WTC11 (cell line): ENCODE measurements around the gene RNF4. TPM values are rescaled to one million over a fixed set of nuclear protein-coding genes. Genes with fewer than 3 reads are reported as not detected.

Experiments
- ATAC-seq: fragments of 200-7000 bp; cut with Tn5 transposase; 2 replicates; pipeline ENCODE4 v1.10.0; 2021; ENCODE audit warnings: mild to moderate bottlenecking, moderate library complexity
- CTCF ChIA-PET: fragments of 300-600 bp; sonication (Branson Sonifier 250); formaldehyde crosslinking; loops from one replicate; lab custom pipeline; 2021; ENCODE audit warnings: antibody characterized with exemption; lab: Charles Lee
- POLR2A ChIA-PET: fragments of 350-600 bp; sonication (Branson Sonifier 250); formaldehyde crosslinking; loops from one replicate; lab custom pipeline; 2021; ENCODE audit warnings: antibody characterized with exemption; lab: Charles Lee
- DNase-seq: peaks from one replicate; pipeline ENCODE4 v3.0.0; 2021; ENCODE audit warnings: low spot score
- H3K27ac Mint-ChIP-seq: 2 replicates; pipeline ENCODE4 v1.8.0; 2021; ENCODE audit warnings: mixed read lengths
- H3K27me3 Mint-ChIP-seq: 2 replicates; pipeline ENCODE4 v1.8.0; 2021; ENCODE audit warnings: low read depth, mild to moderate bottlenecking, moderate library complexity, mixed read lengths
- H3K36me3 Mint-ChIP-seq: 2 replicates; pipeline ENCODE4 v1.8.0; 2021; ENCODE audit warnings: mixed read lengths
- H3K4me1 Mint-ChIP-seq: 2 replicates; pipeline ENCODE4 v1.8.0; 2022; ENCODE audit warnings: mixed read lengths
- H3K4me3 Mint-ChIP-seq: 2 replicates; pipeline ENCODE4 v1.8.0; 2021; ENCODE audit warnings: mild to moderate bottlenecking, moderate library complexity, mixed read lengths
- H3K9me3 Mint-ChIP-seq: 2 replicates; pipeline ENCODE4 v1.8.0; 2021; ENCODE audit warnings: mixed read lengths
- ATF1 ChIP-seq: sonication (generic); formaldehyde crosslinking; IDR thresholded peaks from 2 replicates; pipeline ENCODE4 v1.8.1; 2023; ENCODE audit warnings: mild to moderate bottlenecking, moderate library complexity, missing genetic modification reagents
- HMGA2 ChIP-seq: fragments of 250-450 bp; sonication (Bioruptor Pico); IDR thresholded peaks from 2 replicates; pipeline ENCODE4 v1.4.0; 2021; ENCODE audit warnings: mild to moderate bottlenecking, moderate library complexity
- IRF2 ChIP-seq: sonication (generic); formaldehyde crosslinking; IDR thresholded peaks from 2 replicates; pipeline ENCODE4 v1.8.0; 2022; ENCODE audit warnings: low read depth, missing genetic modification reagents, borderline replicate concordance
- SOX15 ChIP-seq: fragments of 250-450 bp; sonication (Bioruptor Pico); IDR thresholded peaks from 2 replicates; pipeline ENCODE4 v1.9.0; 2021; ENCODE audit warnings: mild to moderate bottlenecking
- TP53 ChIP-seq: sonication (generic); formaldehyde crosslinking; IDR thresholded peaks from 2 replicates; pipeline ENCODE4 v1.8.1; 2023; ENCODE audit warnings: mild to moderate bottlenecking, missing genetic modification reagents
- ZNF121 ChIP-seq: sonication (generic); formaldehyde crosslinking; IDR thresholded peaks from 2 replicates; pipeline ENCODE4 v1.8.0; 2023; ENCODE audit warnings: missing genetic modification reagents
- ZNF138 ChIP-seq: sonication (generic); formaldehyde crosslinking; conservative IDR thresholded peaks from 2 replicates; pipeline ENCODE4 v1.8.1; 2022; ENCODE audit warnings: mild to moderate bottlenecking, moderate library complexity, missing genetic modification reagents
- ZNF263 ChIP-seq: sonication (generic); formaldehyde crosslinking; IDR thresholded peaks from 2 replicates; pipeline ENCODE4 v1.8.1; 2022; ENCODE audit warnings: low read depth, mild to moderate bottlenecking, moderate library complexity, missing genetic modification reagents
- ZNF416 ChIP-seq: fragments of 250-450 bp; sonication (Bioruptor Pico); IDR thresholded peaks from 2 replicates; pipeline ENCODE4 v1.9.0; 2021; ENCODE audit warnings: mild to moderate bottlenecking, inconsistent platforms
- total RNA-seq: library from RNA; stranded (reverse); gene quantifications from 3 replicates; pipeline ENCODE4 v1.2.3, GENCODE V29; 2021
- TF ChIP-seq, protein P1 (sequence below): sonication (generic); formaldehyde crosslinking; IDR thresholded peaks from 2 replicates; pipeline ENCODE4 v1.8.0; 2022; ENCODE audit warnings: missing genetic modification reagents
- TF ChIP-seq, protein P2 (sequence below): sonication (generic); formaldehyde crosslinking; IDR thresholded peaks from 2 replicates; pipeline ENCODE4 v1.8.0; 2023; ENCODE audit warnings: missing genetic modification reagents, mild to moderate bottlenecking, borderline replicate concordance
- TF ChIP-seq, protein P3 (sequence below): fragments of 250-450 bp; sonication (Bioruptor Pico); IDR thresholded peaks from 2 replicates; pipeline ENCODE4 v1.9.0; 2021; ENCODE audit warnings: mild to moderate bottlenecking, borderline replicate concordance
- TF ChIP-seq, protein P4 (sequence below): sonication (generic); formaldehyde crosslinking; IDR thresholded peaks from 2 replicates; pipeline ENCODE4 v1.8.1; 2023; ENCODE audit warnings: mild to moderate bottlenecking, missing genetic modification reagents

The RNF4 gene
- total RNA-seq, 1 experiment from 2014 or later = 87.3 TPM

DNA sequence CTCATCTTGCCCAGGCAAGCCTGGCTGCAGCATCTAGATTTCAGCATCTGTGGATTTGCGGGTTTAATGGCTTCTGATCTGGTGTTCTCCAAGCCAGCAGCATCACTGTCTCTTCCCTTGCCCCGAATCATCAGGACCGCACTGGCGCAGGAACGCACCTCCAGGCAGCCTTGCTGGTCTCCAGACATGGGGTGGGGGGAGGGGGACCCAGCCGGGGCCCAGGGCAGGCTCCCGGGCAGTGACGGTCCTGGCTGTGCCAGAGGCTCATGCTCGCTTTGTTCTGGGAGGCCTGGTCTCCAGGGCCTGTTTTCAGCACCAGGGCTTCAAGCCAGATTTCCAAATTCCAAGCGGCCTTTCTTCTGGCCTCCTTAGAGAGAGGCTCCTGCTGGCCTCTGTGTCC lies 45.2 kb upstream of the RNF4 start:
- ChIA-PET POLR2A (no interaction called here), CTCF (no interaction called here)
- H3K27me3 Mint-ChIP-seq = peaks cover 38% of the 10 kb centered on the region

DNA sequence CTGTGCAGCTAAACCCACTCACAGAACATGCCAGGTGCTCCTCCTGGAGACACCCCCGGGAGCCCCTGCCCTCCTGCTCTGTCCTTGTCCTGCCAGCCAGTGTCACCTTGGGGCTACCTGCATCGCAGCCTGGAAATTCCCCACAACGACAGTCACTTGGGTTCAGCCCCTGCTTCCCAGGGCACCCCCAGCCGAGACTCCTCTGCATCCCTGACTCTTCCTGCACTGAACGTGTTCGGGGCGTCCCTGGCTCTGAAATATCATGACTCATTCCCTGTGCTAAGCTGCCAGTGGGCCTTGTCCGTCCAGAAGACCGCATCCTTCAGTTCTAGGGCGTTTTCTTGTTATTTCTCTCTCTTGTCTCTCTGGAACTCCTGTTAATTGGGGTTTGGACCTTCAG lies 44.3 kb upstream of the RNF4 start:
- no peaks in the 10 kb centered on the region for H3K9me3 Mint-ChIP-seq
- ATAC-seq (no peak), DNase-seq (no peak)
- peaks cover 32% of the 10 kb centered on the region for H3K27me3 Mint-ChIP-seq
- ChIA-PET POLR2A (no interaction called here), CTCF (no interaction called here)
- peaks cover 19% of the 10 kb centered on the region for H3K4me1 Mint-ChIP-seq
- H3K27ac Mint-ChIP-seq = no peak overlapping the region
- H3K36me3 Mint-ChIP-seq = no peaks in the 10 kb centered on the region
- no peak overlapping the region for H3K4me3 Mint-ChIP-seq
- TF ChIP-seq HMGA2 (CRISPR knock-in tag) (no peak), ZNF138 (CRISPR knock-in tag) (no peak), IRF2 (CRISPR knock-in tag) (no peak), SOX15 (CRISPR knock-in tag) (no peak), ZNF263 (CRISPR knock-in tag) (no peak), ZNF416 (no peak)
- TF ChIP-seq, protein P1, sequence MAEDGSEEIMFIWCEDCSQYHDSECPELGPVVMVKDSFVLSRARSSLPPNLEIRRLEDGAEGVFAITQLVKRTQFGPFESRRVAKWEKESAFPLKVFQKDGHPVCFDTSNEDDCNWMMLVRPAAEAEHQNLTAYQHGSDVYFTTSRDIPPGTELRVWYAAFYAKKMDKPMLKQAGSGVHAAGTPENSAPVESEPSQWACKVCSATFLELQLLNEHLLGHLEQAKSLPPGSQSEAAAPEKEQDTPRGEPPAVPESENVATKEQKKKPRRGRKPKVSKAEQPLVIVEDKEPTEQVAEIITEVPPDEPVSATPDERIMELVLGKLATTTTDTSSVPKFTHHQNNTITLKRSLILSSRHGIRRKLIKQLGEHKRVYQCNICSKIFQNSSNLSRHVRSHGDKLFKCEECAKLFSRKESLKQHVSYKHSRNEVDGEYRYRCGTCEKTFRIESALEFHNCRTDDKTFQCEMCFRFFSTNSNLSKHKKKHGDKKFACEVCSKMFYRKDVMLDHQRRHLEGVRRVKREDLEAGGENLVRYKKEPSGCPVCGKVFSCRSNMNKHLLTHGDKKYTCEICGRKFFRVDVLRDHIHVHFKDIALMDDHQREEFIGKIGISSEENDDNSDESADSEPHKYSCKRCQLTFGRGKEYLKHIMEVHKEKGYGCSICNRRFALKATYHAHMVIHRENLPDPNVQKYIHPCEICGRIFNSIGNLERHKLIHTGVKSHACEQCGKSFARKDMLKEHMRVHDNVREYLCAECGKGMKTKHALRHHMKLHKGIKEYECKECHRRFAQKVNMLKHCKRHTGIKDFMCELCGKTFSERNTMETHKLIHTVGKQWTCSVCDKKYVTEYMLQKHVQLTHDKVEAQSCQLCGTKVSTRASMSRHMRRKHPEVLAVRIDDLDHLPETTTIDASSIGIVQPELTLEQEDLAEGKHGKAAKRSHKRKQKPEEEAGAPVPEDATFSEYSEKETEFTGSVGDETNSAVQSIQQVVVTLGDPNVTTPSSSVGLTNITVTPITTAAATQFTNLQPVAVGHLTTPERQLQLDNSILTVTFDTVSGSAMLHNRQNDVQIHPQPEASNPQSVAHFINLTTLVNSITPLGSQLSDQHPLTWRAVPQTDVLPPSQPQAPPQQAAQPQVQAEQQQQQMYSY (CRISPR knock-in tag) = no peak
- TF ChIP-seq, protein P2, sequence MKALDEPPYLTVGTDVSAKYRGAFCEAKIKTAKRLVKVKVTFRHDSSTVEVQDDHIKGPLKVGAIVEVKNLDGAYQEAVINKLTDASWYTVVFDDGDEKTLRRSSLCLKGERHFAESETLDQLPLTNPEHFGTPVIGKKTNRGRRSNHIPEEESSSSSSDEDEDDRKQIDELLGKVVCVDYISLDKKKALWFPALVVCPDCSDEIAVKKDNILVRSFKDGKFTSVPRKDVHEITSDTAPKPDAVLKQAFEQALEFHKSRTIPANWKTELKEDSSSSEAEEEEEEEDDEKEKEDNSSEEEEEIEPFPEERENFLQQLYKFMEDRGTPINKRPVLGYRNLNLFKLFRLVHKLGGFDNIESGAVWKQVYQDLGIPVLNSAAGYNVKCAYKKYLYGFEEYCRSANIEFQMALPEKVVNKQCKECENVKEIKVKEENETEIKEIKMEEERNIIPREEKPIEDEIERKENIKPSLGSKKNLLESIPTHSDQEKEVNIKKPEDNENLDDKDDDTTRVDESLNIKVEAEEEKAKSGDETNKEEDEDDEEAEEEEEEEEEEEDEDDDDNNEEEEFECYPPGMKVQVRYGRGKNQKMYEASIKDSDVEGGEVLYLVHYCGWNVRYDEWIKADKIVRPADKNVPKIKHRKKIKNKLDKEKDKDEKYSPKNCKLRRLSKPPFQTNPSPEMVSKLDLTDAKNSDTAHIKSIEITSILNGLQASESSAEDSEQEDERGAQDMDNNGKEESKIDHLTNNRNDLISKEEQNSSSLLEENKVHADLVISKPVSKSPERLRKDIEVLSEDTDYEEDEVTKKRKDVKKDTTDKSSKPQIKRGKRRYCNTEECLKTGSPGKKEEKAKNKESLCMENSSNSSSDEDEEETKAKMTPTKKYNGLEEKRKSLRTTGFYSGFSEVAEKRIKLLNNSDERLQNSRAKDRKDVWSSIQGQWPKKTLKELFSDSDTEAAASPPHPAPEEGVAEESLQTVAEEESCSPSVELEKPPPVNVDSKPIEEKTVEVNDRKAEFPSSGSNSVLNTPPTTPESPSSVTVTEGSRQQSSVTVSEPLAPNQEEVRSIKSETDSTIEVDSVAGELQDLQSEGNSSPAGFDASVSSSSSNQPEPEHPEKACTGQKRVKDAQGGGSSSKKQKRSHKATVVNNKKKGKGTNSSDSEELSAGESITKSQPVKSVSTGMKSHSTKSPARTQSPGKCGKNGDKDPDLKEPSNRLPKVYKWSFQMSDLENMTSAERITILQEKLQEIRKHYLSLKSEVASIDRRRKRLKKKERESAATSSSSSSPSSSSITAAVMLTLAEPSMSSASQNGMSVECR (CRISPR knock-in tag) = no peak

More for the DNA sequence above, 45.2 kb upstream of the RNF4 start:
- peaks cover 25% of the 10 kb centered on the region for H3K4me1 Mint-ChIP-seq
- no peaks in the 10 kb centered on the region for H3K9me3 Mint-ChIP-seq
- TF ChIP-seq, protein P3, sequence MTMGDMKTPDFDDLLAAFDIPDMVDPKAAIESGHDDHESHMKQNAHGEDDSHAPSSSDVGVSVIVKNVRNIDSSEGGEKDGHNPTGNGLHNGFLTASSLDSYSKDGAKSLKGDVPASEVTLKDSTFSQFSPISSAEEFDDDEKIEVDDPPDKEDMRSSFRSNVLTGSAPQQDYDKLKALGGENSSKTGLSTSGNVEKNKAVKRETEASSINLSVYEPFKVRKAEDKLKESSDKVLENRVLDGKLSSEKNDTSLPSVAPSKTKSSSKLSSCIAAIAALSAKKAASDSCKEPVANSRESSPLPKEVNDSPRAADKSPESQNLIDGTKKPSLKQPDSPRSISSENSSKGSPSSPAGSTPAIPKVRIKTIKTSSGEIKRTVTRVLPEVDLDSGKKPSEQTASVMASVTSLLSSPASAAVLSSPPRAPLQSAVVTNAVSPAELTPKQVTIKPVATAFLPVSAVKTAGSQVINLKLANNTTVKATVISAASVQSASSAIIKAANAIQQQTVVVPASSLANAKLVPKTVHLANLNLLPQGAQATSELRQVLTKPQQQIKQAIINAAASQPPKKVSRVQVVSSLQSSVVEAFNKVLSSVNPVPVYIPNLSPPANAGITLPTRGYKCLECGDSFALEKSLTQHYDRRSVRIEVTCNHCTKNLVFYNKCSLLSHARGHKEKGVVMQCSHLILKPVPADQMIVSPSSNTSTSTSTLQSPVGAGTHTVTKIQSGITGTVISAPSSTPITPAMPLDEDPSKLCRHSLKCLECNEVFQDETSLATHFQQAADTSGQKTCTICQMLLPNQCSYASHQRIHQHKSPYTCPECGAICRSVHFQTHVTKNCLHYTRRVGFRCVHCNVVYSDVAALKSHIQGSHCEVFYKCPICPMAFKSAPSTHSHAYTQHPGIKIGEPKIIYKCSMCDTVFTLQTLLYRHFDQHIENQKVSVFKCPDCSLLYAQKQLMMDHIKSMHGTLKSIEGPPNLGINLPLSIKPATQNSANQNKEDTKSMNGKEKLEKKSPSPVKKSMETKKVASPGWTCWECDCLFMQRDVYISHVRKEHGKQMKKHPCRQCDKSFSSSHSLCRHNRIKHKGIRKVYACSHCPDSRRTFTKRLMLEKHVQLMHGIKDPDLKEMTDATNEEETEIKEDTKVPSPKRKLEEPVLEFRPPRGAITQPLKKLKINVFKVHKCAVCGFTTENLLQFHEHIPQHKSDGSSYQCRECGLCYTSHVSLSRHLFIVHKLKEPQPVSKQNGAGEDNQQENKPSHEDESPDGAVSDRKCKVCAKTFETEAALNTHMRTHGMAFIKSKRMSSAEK (CRISPR knock-in tag) = no peak
- TF ChIP-seq HMGA2 (CRISPR knock-in tag) (no peak), ATF1 (CRISPR knock-in tag) (no peak), TP53 (CRISPR knock-in tag) (no peak), ZNF121 (CRISPR knock-in tag) (no peak)
- TF ChIP-seq, protein P4, sequence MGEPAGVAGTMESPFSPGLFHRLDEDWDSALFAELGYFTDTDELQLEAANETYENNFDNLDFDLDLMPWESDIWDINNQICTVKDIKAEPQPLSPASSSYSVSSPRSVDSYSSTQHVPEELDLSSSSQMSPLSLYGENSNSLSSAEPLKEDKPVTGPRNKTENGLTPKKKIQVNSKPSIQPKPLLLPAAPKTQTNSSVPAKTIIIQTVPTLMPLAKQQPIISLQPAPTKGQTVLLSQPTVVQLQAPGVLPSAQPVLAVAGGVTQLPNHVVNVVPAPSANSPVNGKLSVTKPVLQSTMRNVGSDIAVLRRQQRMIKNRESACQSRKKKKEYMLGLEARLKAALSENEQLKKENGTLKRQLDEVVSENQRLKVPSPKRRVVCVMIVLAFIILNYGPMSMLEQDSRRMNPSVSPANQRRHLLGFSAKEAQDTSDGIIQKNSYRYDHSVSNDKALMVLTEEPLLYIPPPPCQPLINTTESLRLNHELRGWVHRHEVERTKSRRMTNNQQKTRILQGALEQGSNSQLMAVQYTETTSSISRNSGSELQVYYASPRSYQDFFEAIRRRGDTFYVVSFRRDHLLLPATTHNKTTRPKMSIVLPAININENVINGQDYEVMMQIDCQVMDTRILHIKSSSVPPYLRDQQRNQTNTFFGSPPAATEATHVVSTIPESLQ (CRISPR knock-in tag) = no peak
- TF ChIP-seq, protein P1 (CRISPR knock-in tag) = no peak
- H3K27ac Mint-ChIP-seq = no peak overlapping the region
- H3K4me3 Mint-ChIP-seq = no peak overlapping the region
- ATAC-seq (no peak), DNase-seq (no peak)
- H3K36me3 Mint-ChIP-seq = no peaks in the 10 kb centered on the region
